AG09319 (cell line): ENCODE data around the gene ZC3H7B.
"Not testable (repeated sequence)": the region's sequence is repeated elsewhere in the genome, so short reads cannot be mapped to it uniquely, and the experiment has no call there.

ENCODE experiments used
- DNase-seq: peaks from one replicate; pipeline ENCODE4 v3.0.0-alpha.2; 2010; ENCODE audit warnings: low read depth; ENCODE audit errors: extremely low read depth
- TF ChIP-seq, protein P1 (sequence below): IDR thresholded peaks from 2 replicates; pipeline ENCODE4 v1.5.1; 2011; ENCODE audit warnings: low read depth, mild to moderate bottlenecking, inconsistent platforms, low read length, moderate library complexity

Gene ZC3H7B, protein sequence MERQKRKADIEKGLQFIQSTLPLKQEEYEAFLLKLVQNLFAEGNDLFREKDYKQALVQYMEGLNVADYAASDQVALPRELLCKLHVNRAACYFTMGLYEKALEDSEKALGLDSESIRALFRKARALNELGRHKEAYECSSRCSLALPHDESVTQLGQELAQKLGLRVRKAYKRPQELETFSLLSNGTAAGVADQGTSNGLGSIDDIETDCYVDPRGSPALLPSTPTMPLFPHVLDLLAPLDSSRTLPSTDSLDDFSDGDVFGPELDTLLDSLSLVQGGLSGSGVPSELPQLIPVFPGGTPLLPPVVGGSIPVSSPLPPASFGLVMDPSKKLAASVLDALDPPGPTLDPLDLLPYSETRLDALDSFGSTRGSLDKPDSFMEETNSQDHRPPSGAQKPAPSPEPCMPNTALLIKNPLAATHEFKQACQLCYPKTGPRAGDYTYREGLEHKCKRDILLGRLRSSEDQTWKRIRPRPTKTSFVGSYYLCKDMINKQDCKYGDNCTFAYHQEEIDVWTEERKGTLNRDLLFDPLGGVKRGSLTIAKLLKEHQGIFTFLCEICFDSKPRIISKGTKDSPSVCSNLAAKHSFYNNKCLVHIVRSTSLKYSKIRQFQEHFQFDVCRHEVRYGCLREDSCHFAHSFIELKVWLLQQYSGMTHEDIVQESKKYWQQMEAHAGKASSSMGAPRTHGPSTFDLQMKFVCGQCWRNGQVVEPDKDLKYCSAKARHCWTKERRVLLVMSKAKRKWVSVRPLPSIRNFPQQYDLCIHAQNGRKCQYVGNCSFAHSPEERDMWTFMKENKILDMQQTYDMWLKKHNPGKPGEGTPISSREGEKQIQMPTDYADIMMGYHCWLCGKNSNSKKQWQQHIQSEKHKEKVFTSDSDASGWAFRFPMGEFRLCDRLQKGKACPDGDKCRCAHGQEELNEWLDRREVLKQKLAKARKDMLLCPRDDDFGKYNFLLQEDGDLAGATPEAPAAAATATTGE

GRCh38 chr22:41301085-41302020 is at the start of gene ZC3H7B:
TSS of gene ZC3H7B (plus strand) at chr22:41301525. CDS start at chr22:41320661, 19,136 bp downstream.
- DNase-seq, result peak; percentile 54
- TF ChIP-seq, protein P1, sequence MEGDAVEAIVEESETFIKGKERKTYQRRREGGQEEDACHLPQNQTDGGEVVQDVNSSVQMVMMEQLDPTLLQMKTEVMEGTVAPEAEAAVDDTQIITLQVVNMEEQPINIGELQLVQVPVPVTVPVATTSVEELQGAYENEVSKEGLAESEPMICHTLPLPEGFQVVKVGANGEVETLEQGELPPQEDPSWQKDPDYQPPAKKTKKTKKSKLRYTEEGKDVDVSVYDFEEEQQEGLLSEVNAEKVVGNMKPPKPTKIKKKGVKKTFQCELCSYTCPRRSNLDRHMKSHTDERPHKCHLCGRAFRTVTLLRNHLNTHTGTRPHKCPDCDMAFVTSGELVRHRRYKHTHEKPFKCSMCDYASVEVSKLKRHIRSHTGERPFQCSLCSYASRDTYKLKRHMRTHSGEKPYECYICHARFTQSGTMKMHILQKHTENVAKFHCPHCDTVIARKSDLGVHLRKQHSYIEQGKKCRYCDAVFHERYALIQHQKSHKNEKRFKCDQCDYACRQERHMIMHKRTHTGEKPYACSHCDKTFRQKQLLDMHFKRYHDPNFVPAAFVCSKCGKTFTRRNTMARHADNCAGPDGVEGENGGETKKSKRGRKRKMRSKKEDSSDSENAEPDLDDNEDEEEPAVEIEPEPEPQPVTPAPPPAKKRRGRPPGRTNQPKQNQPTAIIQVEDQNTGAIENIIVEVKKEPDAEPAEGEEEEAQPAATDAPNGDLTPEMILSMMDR, result peak; percentile 61

GRCh38 chr22:41252365-41252764 is 49.0 kb upstream of the ZC3H7B start:
- no peak for DNase-seq
- TF ChIP-seq, protein P1, result no peak

DNA sequence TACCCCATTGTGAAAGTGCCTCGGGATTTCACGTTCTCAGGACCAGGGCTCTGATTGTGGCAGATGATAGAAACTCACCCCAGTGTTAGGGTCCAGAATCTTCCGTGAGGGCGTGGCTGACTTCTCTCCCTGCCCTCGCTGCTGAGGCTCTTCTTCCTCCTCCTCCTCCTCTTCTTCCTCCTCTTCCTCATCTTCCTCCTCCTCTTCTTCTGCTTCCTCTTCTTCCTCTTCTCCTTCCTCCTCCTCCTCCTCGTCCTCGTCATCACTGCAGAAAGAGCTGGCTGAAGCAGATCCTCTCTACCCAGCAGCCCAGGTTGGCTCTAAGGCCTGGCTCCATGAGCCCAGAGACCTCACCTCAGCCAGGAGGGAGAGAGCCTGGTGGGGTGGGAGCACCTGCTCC is 47.1 kb upstream of the ZC3H7B start:
- no peak for DNase-seq
- TF ChIP-seq, protein P1, result no peak

GRCh38 chr22:41256254-41257253 is 44.8 kb upstream of the ZC3H7B start:
- DNase-seq, result peak; percentile 47

GRCh38 chr22:41257696-41258095 is 43.6 kb upstream of the ZC3H7B start:
- TF ChIP-seq, protein P1, result no peak
- DNase-seq, result no peak

More at GRCh38 chr22:41256254-41257253, 44.8 kb upstream of the ZC3H7B start:
- TF ChIP-seq, protein P1, result peak; percentile 25

- not testable (repeated sequence) for DNase-seq
Measured at GRCh38 chr22:41259756-41260155, 41.6 kb upstream of the ZC3H7B start.
